SU-DHL-6 (cell line): ENCODE measurements around the gene RNASEL.

ENCODE experiments used
- H2AFZ ChIP-seq: fragments of 200-600 bp; sonication (generic); 2 replicates; pipeline ENCODE4 v1.6.1; 2014; ENCODE audit warnings: low read depth, mild to moderate bottlenecking, moderate library complexity, mixed read lengths, antibody characterized with exemption, low read length; ENCODE audit not compliant: severe bottlenecking
- H3F3A ChIP-seq: fragments of 200-600 bp; shearing (Covaris generic); 2 replicates; pipeline ENCODE4 v1.6.0; 2016; ENCODE audit warnings: antibody characterized with exemption, mild to moderate bottlenecking; ENCODE audit not compliant: insufficient read depth
- H3K27ac ChIP-seq: fragments of 200-600 bp; sonication (generic); 2 replicates; pipeline ENCODE4 v1.5.1; 2016; ENCODE audit warnings: low read depth, mild to moderate bottlenecking, low read length, moderate library complexity, mixed read lengths
- H3K27me3 ChIP-seq: fragments of 200-600 bp; sonication (generic), shearing (Covaris generic); 2 replicates; pipeline ENCODE4 v1.6.0; 2014; ENCODE audit warnings: mild to moderate bottlenecking, low read length
- H3K36me3 ChIP-seq: fragments of 200-600 bp; sonication (generic); 2 replicates; pipeline ENCODE4 v1.6.1; 2014; ENCODE audit warnings: mild to moderate bottlenecking, low read length, mixed read lengths
- H3K4me2 ChIP-seq: fragments of 300-600, 200-600 bp; shearing (Covaris generic), sonication (generic); 2 replicates; pipeline ENCODE4 v1.6.0; 2014; ENCODE audit warnings: low read length, low read depth, mild to moderate bottlenecking; ENCODE audit not compliant: poor library complexity, severe bottlenecking
- H3K4me3 ChIP-seq: fragments of 200-600 bp; sonication (generic); 2 replicates; pipeline ENCODE4 v1.5.1; 2014; ENCODE audit warnings: antibody characterized with exemption, low read length, mild to moderate bottlenecking, mixed read lengths; ENCODE audit not compliant: insufficient read depth, poor library complexity, severe bottlenecking
- H3K79me2 ChIP-seq: fragments of 200-600 bp; sonication (generic); 2 replicates; pipeline ENCODE4 v1.6.1; 2014; ENCODE audit warnings: mild to moderate bottlenecking, low read length, moderate library complexity; ENCODE audit not compliant: insufficient read depth
- H3K9ac ChIP-seq: fragments of 200-600 bp; sonication (generic); 2 replicates; pipeline ENCODE4 v1.7.0; 2014; ENCODE audit warnings: mild to moderate bottlenecking, low read length
- H3K9me2 ChIP-seq: fragments of 200-600 bp; sonication (generic); replicated peaks from 2 replicates; pipeline ENCODE4 v1.6.1; 2014; ENCODE audit warnings: low read length; ENCODE audit not compliant: insufficient read depth
- H3K9me3 ChIP-seq: fragments of 200-600 bp; sonication (generic); 2 replicates; pipeline ENCODE4 v1.6.1; 2014; ENCODE audit warnings: low read length, mixed read lengths; ENCODE audit not compliant: insufficient read depth
- H4K20me1 ChIP-seq: fragments of 200-600 bp; sonication (generic); 2 replicates; pipeline ENCODE4 v1.6.1; 2014; ENCODE audit warnings: low read depth, mild to moderate bottlenecking, antibody characterized with exemption, low read length, moderate library complexity, mixed read lengths
- EZH2phosphoT487 ChIP-seq: fragments of 200-600 bp; sonication (generic), shearing (Covaris generic); conservative IDR thresholded peaks from 2 replicates; pipeline ENCODE4 v1.6.1; 2018; ENCODE audit warnings: mild to moderate bottlenecking, antibody characterized with exemption, low read length, moderate library complexity, mixed read lengths
- TF ChIP-seq, protein P1 (sequence below): fragments of 200-600 bp; sonication (generic); IDR thresholded peaks from one replicate; pipeline ENCODE4 v1.5.1; 2017; ENCODE audit warnings: antibody characterized with exemption, mild to moderate bottlenecking, low read length, moderate library complexity; ENCODE audit not compliant: insufficient read depth, poor library complexity, severe bottlenecking

The RNASEL gene, protein sequence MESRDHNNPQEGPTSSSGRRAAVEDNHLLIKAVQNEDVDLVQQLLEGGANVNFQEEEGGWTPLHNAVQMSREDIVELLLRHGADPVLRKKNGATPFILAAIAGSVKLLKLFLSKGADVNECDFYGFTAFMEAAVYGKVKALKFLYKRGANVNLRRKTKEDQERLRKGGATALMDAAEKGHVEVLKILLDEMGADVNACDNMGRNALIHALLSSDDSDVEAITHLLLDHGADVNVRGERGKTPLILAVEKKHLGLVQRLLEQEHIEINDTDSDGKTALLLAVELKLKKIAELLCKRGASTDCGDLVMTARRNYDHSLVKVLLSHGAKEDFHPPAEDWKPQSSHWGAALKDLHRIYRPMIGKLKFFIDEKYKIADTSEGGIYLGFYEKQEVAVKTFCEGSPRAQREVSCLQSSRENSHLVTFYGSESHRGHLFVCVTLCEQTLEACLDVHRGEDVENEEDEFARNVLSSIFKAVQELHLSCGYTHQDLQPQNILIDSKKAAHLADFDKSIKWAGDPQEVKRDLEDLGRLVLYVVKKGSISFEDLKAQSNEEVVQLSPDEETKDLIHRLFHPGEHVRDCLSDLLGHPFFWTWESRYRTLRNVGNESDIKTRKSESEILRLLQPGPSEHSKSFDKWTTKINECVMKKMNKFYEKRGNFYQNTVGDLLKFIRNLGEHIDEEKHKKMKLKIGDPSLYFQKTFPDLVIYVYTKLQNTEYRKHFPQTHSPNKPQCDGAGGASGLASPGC

DNA sequence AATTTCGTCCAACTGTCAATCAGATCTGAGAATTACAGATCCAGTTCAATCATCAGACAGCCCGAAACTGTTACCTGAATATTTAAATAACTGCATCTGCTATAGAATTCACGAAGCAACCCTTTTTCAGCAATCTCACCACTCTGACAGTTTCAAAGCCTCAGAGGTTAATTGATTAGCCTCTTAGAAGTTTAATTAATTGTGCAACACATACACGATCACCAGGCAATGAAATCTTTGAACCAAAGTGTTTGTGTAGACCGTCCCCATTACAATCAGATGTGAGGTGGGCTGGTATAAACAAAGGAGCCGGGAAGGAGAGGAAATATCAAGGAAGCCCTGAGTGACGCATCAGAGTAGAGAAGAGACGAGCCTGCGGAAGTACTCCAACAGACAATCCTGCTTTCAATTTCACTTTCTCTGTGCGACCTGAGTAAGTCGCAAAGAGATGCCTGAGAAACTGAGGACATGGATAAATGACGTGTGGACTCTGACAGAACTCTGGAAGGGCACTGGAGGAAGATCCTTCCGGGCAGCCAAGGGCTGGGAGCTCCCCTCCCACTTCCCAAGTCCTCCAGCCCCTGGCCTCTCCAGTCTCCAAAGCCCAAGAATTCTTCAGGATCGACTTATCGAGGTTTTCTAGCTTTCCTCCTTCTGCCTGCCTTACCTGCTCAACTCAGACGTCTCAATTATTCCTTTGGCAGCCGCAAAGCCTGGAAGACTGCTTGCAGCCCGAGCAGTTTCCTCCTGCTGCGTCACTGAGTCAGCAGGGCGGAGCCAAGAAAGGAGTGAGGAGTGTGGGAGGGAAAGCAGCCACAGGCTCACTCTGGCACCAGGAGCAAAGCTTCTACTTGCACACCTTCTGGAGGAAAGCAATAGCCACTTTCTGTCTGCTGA lies at the start of gene RNASEL:
TSS of gene RNASEL (minus strand) at position 757 of the 897 bp plus-strand sequence. CDS start 2,450 bp downstream, outside the sequence.
- Histone ChIP-seq H3F3A (no peaks in the 10 kb centered on the region), H3K27ac (peak within 1 kb of the TSS; percentile 47), H2AFZ (peak within 1 kb of the TSS; percentile 94), H3K27me3 (no peaks in the 10 kb centered on the region), H3K9me3 (no peaks in the 10 kb centered on the region), H3K79me2 (no peaks in the 10 kb centered on the region), H3K4me2 (peak within 1 kb of the TSS; percentile 68), H3K36me3 (no peaks in the 10 kb centered on the region), H3K9me2 (no peaks in the 10 kb centered on the region), H4K20me1 (no peaks in the 10 kb centered on the region), H3K4me3 (peak within 1 kb of the TSS; percentile 75), H3K9ac (peak within 1 kb of the TSS; percentile 71)
- TF ChIP-seq, protein P1, sequence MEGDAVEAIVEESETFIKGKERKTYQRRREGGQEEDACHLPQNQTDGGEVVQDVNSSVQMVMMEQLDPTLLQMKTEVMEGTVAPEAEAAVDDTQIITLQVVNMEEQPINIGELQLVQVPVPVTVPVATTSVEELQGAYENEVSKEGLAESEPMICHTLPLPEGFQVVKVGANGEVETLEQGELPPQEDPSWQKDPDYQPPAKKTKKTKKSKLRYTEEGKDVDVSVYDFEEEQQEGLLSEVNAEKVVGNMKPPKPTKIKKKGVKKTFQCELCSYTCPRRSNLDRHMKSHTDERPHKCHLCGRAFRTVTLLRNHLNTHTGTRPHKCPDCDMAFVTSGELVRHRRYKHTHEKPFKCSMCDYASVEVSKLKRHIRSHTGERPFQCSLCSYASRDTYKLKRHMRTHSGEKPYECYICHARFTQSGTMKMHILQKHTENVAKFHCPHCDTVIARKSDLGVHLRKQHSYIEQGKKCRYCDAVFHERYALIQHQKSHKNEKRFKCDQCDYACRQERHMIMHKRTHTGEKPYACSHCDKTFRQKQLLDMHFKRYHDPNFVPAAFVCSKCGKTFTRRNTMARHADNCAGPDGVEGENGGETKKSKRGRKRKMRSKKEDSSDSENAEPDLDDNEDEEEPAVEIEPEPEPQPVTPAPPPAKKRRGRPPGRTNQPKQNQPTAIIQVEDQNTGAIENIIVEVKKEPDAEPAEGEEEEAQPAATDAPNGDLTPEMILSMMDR = no peak
- TF ChIP-seq EZH2phosphoT487 = no peak

DNA sequence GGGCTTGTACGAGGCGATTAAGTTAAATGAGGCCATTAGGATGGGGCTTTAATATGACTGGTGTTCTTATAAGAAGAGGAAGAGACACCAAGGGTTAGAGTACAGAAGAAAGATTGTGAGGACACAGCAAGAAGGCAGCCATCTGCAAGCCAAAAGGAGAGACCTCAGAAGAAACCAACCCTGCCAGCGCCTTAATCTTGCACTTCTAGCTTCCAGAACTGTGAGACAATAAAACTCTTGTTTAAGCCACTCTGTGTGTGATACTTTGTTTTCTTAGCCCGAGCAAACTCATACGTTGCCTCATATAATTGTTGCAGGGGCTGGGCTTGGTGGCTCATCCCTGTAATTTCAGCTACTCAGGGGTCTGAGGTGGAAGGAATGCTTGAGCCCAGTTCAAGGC lies 48.7 kb upstream of the RNASEL start:
- no peak overlapping the region for H2AFZ ChIP-seq
- no peaks in the 10 kb centered on the region for H3K9me2 ChIP-seq
- no peak overlapping the region for H3K4me3 ChIP-seq
- H3K79me2 ChIP-seq = no peaks in the 10 kb centered on the region
- H3K27ac ChIP-seq = no peak overlapping the region
- H3F3A ChIP-seq = peaks cover 6% of the 10 kb centered on the region; the same call in 1 of the 2 replicates
- no peaks in the 10 kb centered on the region for H3K27me3 ChIP-seq
- H3K4me2 ChIP-seq = no peak overlapping the region
- H3K9me3 ChIP-seq = no peaks in the 10 kb centered on the region
- no peak overlapping the region for H3K9ac ChIP-seq
- H4K20me1 ChIP-seq = no peaks in the 10 kb centered on the region
- TF ChIP-seq EZH2phosphoT487 = no peak
- TF ChIP-seq, protein P1 = no peak
- H3K36me3 ChIP-seq = no peaks in the 10 kb centered on the region

DNA sequence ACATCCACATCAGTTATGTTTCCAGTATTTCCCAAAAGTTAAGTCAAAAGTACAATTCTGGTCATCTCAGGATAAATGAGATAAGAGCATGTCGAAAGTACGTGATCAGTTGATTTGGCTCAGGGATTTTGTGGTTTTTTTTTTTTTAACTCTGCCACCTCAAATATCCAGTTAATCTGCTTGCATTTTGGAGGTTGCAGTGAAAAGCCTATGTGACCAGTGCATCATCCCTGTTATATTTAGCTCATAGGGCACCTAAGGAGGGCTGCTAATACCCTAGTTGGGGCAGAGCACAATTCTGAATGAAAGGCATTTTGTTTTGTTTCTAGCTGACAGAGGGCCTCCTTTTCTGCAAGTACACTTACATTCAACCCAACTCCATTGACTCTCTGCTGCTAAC lies 46.8 kb upstream of the RNASEL start:
- no peak for TF ChIP-seq EZH2phosphoT487
- TF ChIP-seq, protein P1 = no peak
- Histone ChIP-seq H2AFZ (no peak overlapping the region), H3K27ac (no peak overlapping the region), H3K79me2 (no peaks in the 10 kb centered on the region), H3K4me2 (no peak overlapping the region), H3K9ac (no peak overlapping the region), H3K9me3 (no peaks in the 10 kb centered on the region), H3K9me2 (no peaks in the 10 kb centered on the region), H3K4me3 (no peak overlapping the region), H3F3A (peaks cover 6% of the 10 kb centered on the region; the same call in 1 of the 2 replicates), H3K36me3 (no peaks in the 10 kb centered on the region), H4K20me1 (no peaks in the 10 kb centered on the region), H3K27me3 (no peaks in the 10 kb centered on the region)
